Mesenteric fat pad (tissue), 1 donor: ENCODE data around the gene GNPDA1. TPM values are rescaled to one million over a fixed set of nuclear protein-coding genes. Genes with fewer than 3 reads are reported as not detected.

ENCODE experiments used
- DNase-seq: peaks from one replicate; pipeline ENCODE4 v3.0.0-alpha.2; 2020; ENCODE audit warnings: low spot score
- total RNA-seq: library from RNA; stranded (reverse); fragmentation: NEBNext Ultra II Directional; extraction: Animal tissue kit (Norgen Biotek cat#: 25700); gene quantifications from one replicate; pipeline ENCODE4 v1.2.1, GENCODE V29; 2021
- donor health status: DM: yes; HTN: yes; CAD: no.

Gene GNPDA1
- total RNA-seq, 1 donor from 2014 or later, result 36.2 TPM

DNA sequence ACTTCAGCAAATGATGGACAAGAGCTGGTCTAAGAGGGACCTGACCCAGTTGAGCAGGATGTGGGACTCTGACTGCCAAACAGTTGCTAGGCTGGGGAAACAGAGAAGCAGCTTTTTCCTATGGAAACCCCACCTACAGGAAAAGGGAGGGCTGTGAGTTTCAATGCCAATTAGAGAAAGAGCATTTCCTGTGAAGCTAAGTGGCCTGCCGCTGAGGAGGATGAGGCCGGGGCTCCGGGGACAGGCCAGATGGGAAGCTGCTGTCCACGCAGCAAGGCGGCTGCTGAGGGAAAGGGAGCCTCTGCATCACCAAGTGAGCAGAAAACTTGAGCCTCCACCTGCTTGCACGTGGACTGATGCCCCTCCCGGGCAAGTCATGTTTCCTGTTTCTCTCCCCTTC lies 54.7 kb downstream of the GNPDA1 start, which contains the start of gene PCDH12:
TSS of gene PCDH12 (minus strand) at position 90 of the 400 bp plus-strand sequence. CDS start 351 bp downstream, outside the sequence.
- DNase-seq, result no peak

DNA sequence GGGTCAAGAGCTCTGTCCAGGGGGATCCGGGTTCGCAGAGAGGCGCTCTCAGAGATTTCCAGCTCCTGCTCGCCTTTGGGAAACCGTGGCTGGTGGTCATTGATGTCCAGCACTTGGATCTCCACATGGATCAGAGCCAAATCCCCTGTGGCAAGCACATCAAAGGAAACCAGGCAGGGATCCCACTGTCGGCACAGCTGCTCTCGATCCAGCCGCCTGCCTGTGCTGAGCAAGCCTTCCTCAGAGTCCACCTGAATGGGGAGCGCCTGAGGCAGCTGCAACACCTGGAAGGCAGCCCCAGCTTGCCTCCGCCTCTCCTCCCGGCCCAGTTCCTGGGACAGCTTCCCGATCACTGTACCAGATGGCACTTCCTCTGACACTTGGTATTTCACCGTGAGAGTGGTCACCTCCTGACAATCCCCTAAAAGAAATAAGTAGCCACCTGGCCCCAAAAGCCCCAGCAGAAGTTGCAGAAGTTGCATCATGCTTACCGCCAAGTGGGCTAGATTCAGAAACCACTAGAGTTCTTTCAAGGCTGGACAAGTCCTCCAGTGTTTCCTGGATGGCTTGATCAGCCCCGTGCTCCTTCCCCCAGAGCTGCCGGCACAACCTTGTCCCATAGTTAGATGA lies 55.3 kb downstream of the GNPDA1 start:
- no peak for DNase-seq

DNA sequence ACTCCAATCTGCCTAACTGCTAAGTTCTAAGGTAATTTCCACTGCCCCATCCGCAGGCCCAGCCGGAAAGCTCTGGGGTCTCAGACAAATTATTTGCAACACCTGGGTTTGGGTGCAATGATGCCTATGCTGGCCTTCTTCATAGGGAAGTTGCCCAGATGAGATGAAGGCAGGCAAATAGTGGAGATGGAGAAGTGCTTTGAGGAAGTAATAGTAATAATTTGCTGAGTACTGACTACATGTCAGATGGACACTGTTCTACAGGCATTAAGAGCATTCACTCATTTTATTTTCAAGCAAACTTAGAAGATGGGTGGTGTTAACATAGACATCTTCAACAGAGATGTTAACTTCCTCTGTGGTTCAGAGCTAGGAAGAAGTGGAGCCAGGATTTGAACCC lies 58.6 kb downstream of the GNPDA1 start:
- no peak for DNase-seq

DNA sequence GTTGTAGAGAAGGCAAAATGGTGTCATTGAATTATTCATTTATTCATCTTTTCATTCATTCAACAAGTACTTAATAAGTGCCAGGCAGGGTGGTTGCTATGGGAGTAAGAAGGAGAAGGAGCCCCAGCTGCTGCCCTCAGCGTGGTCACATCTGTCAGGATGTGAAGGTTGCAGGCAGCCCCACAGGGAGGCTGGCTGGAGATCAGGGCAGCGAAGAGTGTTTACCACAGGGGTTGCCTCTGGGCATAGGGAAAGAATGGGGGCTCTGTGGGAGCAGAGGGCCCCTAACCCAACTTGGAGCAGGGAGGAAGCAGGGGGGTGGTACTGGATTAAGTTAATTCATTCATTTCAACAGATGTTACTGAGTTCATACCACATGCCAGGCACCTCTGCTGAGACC lies 60.8 kb downstream of the GNPDA1 start:
- no peak for DNase-seq

DNA sequence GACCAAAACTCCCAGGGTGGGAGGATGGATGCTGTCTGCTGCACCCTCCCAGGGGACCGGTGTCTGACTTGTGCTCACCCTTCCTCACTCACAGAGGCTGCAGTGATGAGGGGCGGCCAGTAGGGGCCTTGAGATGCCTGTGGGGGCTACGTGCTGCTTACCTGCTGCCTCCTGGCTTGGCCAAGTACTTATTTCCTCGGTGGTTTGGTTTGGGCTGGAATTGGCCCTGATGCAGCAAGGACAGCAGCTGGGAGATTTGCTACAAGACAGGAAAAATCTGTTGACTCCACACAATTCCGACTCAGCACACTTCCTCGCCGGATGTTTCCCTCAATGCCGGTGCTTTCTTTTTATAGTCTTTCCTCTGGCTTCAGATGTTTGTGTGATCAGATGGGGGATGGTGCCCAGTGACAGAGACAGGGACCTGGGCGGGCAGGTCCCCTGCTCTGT lies 61.5 kb downstream of the GNPDA1 start:
- DNase-seq, result no peak

Other genes starting within 250 kb of the GNPDA1 start
- gene PCDH1, start 134.6 kb downstream of the GNPDA1 start, total RNA-seq, result 43.8 TPM
- gene DELE1, start 89.2 kb downstream of the GNPDA1 start, total RNA-seq, result 74.0 TPM
- gene PCDH12, start 54.8 kb downstream of the GNPDA1 start, total RNA-seq, result 6.4 TPM
- 79.4 TPM for gene RNF14, start 43.9 kb downstream of the GNPDA1 start, total RNA-seq
- gene NDFIP1, start 95.8 kb upstream of the GNPDA1 start, total RNA-seq, result 56.5 TPM